ENCODE measurements around the gene CHST5. TPM values are rescaled to one million over a fixed set of nuclear protein-coding genes. Genes with fewer than 3 reads are reported as not detected.

Gene CHST5
- total and polyA plus RNA-seq, 4 donors: 0.09 to 1.3 (median 0.24) TPM; not detected in 1

GRCh38 chr16:75567911-75568310 is 32.0 kb upstream of the CHST5 start:
- Histone ChIP-seq H3K9me3 (ENCODE audit: control insufficient read depth in 4 of 4, insufficient read depth in 3 of 4, low read length in 3 of 4) (no peaks in the 10 kb centered on the region), H3K9ac (ENCODE audit: insufficient read depth in 1 of 2, low read length in 2 of 2) (no peak overlapping the region), H3K4me3 (no peak overlapping the region), H3K27ac (ENCODE audit: low read depth in 1 of 2, low read length in 1 of 2) (no peak overlapping the region), H3K4me1 (ENCODE audit: control insufficient read depth in 5 of 5, insufficient read depth in 5 of 5, low read length in 5 of 5) (peaks cover 5 to 16% (median 10%) of the 10 kb centered on the region in 5 donors), H3K27me3 (ENCODE audit: control insufficient read depth in 3 of 3, insufficient read depth in 3 of 3, low read length in 2 of 3) (peaks cover 0 to 7% (median 0%) of the 10 kb centered on the region in 3 donors), H3K36me3 (ENCODE audit: control insufficient read depth in 4 of 4, insufficient read depth in 4 of 4, low read length in 4 of 4) (peaks cover 4 to 45% (median 36%) of the 10 kb centered on the region in 4 donors)
- DNase-seq: no peak
- WGBS, 2 donors: 79 to 87% methylated on average over 4 of the region's 4 CpGs
- TF ChIP-seq CTCF (IDR thresholded peaks at IDR 0.05; ENCODE audit: control extremely low read depth, extremely low read depth): no peak
- ATAC-seq (ENCODE audit: insufficient read depth, low FRiP score): no peak

- Histone ChIP-seq H3K4me1 (ENCODE audit: control insufficient read depth in 5 of 5, insufficient read depth in 5 of 5, low read length in 5 of 5) (peaks cover 5 to 13% (median 10%) of the 10 kb centered on the region in 5 donors), H3K36me3 (ENCODE audit: control insufficient read depth in 4 of 4, insufficient read depth in 4 of 4, low read length in 4 of 4) (peaks cover 0 to 39% (median 26%) of the 10 kb centered on the region in 4 donors), H3K27ac (ENCODE audit: low read depth in 1 of 2, low read length in 1 of 2) (peak overlapping the region; percentile 88 to 89), H3K4me3 (peak overlapping the region; percentile 93), H3K27me3 (ENCODE audit: control insufficient read depth in 3 of 3, insufficient read depth in 3 of 3, low read length in 2 of 3) (peaks cover 0 to 7% (median 0%) of the 10 kb centered on the region in 3 donors), H3K9ac (ENCODE audit: insufficient read depth in 1 of 2, low read length in 2 of 2) (peak overlapping the region; percentile 70 to 81), H3K9me3 (ENCODE audit: control insufficient read depth in 4 of 4, insufficient read depth in 3 of 4, low read length in 3 of 4) (no peaks in the 10 kb centered on the region)
- 2 to 5% methylated on average over 32 of the region's 32 CpGs for WGBS, 2 donors
- ATAC-seq (ENCODE audit: insufficient read depth, low FRiP score) (no peak), DNase-seq (peak in 2 of 3 donors; percentile 16 to 19)
- no peak for TF ChIP-seq CTCF (IDR thresholded peaks at IDR 0.05; ENCODE audit: control extremely low read depth, extremely low read depth)
Observed at GRCh38 chr16:75566758-75567255, 30.9 kb upstream of the CHST5 start.

GRCh38 chr16:75566040-75566757 is 30.3 kb upstream of the CHST5 start, which contains the start of gene GABARAPL2:
Gene GABARAPL2 (plus strand): TSS chr16:75566379. CDS start chr16:75566487, 108 bp downstream.
- ATAC-seq (ENCODE audit: insufficient read depth, low FRiP score) (peak; percentile 91), DNase-seq (peak; percentile 89 to 93 (median 90))
- H3K9me3 ChIP-seq (ENCODE audit: control insufficient read depth in 4 of 4, insufficient read depth in 3 of 4, low read length in 3 of 4): no peaks in the 10 kb centered on the region
- H3K27ac ChIP-seq (ENCODE audit: low read depth in 1 of 2, low read length in 1 of 2): peak within 1 kb of the TSS; percentile 88 to 89
- TF ChIP-seq CTCF (IDR thresholded peaks at IDR 0.05; ENCODE audit: control extremely low read depth, extremely low read depth): no peak
- H3K27me3 ChIP-seq (ENCODE audit: control insufficient read depth in 3 of 3, insufficient read depth in 3 of 3, low read length in 2 of 3): peaks cover 0 to 7% (median 0%) of the 10 kb centered on the region in 3 donors
- peak within 1 kb of the TSS; percentile 70 to 93 for H3K9ac ChIP-seq (ENCODE audit: insufficient read depth in 1 of 2, low read length in 2 of 2)
- H3K36me3 ChIP-seq (ENCODE audit: control insufficient read depth in 4 of 4, insufficient read depth in 4 of 4, low read length in 4 of 4): peaks cover 0 to 37% (median 25%) of the 10 kb centered on the region in 4 donors
- H3K4me1 ChIP-seq (ENCODE audit: control insufficient read depth in 5 of 5, insufficient read depth in 5 of 5, low read length in 5 of 5): peaks cover 5 to 13% (median 10%) of the 10 kb centered on the region in 5 donors
- 0 to 1% methylated on average over 58 to 69 of the region's 69 CpGs for WGBS, 2 donors
- peak within 1 kb of the TSS; percentile 93 for H3K4me3 ChIP-seq
